ENCODE results near the gene RPGR.

Gene RPGR

DNA sequence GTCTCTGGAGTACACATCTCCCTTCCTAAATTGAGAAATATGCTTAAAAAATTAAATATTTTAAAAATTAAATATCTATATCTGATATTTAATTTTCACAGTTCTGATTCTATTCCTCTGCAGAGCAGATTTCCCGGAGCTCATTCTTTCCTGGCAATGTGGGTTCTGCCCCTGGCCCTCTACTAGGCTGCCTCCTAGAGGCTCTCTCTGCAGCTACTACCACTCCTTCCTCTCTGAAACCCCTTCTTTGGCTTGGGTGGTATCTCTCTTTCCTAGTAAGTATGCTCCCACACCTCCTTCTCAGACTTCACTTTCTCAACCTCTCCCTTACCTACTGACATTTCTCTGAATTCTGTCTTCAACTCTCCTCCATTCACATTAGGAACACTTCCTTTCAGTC, 45.3 kb downstream of the RPGR start:
- H3K27me3 ChIP-seq (ENCODE audit: insufficient read depth, low read length): no peaks in the 10 kb centered on the region

DNA sequence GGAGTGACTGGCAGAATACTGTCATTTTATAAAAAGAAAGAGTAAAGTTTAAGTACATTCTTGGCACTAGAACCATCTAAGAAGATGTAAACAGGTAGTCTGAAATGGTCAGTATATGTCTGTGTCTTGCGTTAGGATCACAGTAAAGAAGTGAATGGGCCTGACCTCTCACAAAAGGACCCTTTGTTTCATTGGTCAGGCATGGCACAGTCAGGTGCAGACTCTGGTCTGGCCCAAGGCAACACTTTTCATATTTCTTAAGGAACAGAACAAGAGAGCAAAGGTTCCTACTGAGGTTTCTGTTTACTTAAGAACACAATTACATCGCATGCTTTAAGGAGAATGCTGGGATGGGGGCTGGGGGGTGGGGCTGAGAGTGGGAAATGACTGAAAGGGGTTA, 48.1 kb downstream of the RPGR start:
- no peak overlapping the region for H3K27ac ChIP-seq (ENCODE audit: low read depth, low read length, poor library complexity, severe bottlenecking)
- H3K79me2 ChIP-seq (ENCODE audit: insufficient read depth, low read length): no peaks in the 10 kb centered on the region
- H3K27me3 ChIP-seq (ENCODE audit: insufficient read depth, low read length): no peaks in the 10 kb centered on the region
- no peaks in the 10 kb centered on the region for H3K9me2 ChIP-seq (ENCODE audit: low read depth, low read length)
- no peak overlapping the region for H3K4me2 ChIP-seq (ENCODE audit: low read length)
- H3K4me1 ChIP-seq (ENCODE audit: insufficient read depth, low read length, severe bottlenecking): no peaks in the 10 kb centered on the region
- no peak overlapping the region for H3K9ac ChIP-seq (ENCODE audit: low read length)
- H2AFZ ChIP-seq (ENCODE audit: low read length): no peak overlapping the region
- H3K4me3 ChIP-seq (ENCODE audit: low read depth, low read length, poor library complexity, severe bottlenecking): no peak overlapping the region
- H4K20me1 ChIP-seq (ENCODE audit: insufficient read depth, low read length): no peaks in the 10 kb centered on the region
- H3K9me3 ChIP-seq (ENCODE audit: low read length): no peaks in the 10 kb centered on the region
- H3K36me3 ChIP-seq (ENCODE audit: insufficient read depth, low read length): no peaks in the 10 kb centered on the region
- no peaks in the 10 kb centered on the region for H3F3A ChIP-seq (ENCODE audit: insufficient read depth, low read length)
- no peak for TF ChIP-seq EZH2 (IDR thresholded peaks at IDR 0.05; ENCODE audit: borderline replicate concordance, low read length)
- TF ChIP-seq, protein P1, sequence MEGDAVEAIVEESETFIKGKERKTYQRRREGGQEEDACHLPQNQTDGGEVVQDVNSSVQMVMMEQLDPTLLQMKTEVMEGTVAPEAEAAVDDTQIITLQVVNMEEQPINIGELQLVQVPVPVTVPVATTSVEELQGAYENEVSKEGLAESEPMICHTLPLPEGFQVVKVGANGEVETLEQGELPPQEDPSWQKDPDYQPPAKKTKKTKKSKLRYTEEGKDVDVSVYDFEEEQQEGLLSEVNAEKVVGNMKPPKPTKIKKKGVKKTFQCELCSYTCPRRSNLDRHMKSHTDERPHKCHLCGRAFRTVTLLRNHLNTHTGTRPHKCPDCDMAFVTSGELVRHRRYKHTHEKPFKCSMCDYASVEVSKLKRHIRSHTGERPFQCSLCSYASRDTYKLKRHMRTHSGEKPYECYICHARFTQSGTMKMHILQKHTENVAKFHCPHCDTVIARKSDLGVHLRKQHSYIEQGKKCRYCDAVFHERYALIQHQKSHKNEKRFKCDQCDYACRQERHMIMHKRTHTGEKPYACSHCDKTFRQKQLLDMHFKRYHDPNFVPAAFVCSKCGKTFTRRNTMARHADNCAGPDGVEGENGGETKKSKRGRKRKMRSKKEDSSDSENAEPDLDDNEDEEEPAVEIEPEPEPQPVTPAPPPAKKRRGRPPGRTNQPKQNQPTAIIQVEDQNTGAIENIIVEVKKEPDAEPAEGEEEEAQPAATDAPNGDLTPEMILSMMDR (IDR thresholded peaks at IDR 0.05; ENCODE audit: low read length): no peak

More for the DNA sequence above, 45.3 kb downstream of the RPGR start:
- no peaks in the 10 kb centered on the region for H3K9me2 ChIP-seq (ENCODE audit: low read depth, low read length)
- no peak overlapping the region for H2AFZ ChIP-seq (ENCODE audit: low read length)
- no peaks in the 10 kb centered on the region for H3K79me2 ChIP-seq (ENCODE audit: insufficient read depth, low read length)
- H3K9ac ChIP-seq (ENCODE audit: low read length): no peak overlapping the region
- no peaks in the 10 kb centered on the region for H4K20me1 ChIP-seq (ENCODE audit: insufficient read depth, low read length)
- H3K4me2 ChIP-seq (ENCODE audit: low read length): no peak overlapping the region
- no peaks in the 10 kb centered on the region for H3F3A ChIP-seq (ENCODE audit: insufficient read depth, low read length)
- H3K4me1 ChIP-seq (ENCODE audit: insufficient read depth, low read length, severe bottlenecking): no peaks in the 10 kb centered on the region
- H3K9me3 ChIP-seq (ENCODE audit: low read length): no peaks in the 10 kb centered on the region
- no peaks in the 10 kb centered on the region for H3K36me3 ChIP-seq (ENCODE audit: insufficient read depth, low read length)
- TF ChIP-seq EZH2 (IDR thresholded peaks at IDR 0.05; ENCODE audit: borderline replicate concordance, low read length): no peak
- TF ChIP-seq, protein P1 (IDR thresholded peaks at IDR 0.05; ENCODE audit: low read length): no peak
- H3K4me3 ChIP-seq (ENCODE audit: low read depth, low read length, poor library complexity, severe bottlenecking): no peak overlapping the region
- H3K27ac ChIP-seq (ENCODE audit: low read depth, low read length, poor library complexity, severe bottlenecking): no peak overlapping the region

DNA sequence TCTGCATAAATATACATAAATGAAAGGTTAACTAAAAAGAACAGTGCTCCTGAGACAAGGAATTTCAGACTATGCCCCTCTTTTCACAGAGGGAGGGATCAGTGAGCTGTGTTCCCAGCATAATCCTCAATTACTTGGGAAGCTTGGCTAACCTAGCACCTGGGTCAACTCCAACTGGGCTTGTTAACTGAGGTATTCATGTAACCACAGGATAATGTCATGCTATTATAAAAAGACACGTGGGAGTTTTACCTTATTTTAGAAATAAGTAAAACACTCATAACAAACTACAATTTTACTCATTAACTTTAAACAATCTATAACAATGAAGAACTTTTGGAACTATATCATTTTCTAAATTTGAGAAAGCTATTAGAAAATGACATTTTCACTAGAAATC, 48.6 kb downstream of the RPGR start:
- no peak overlapping the region for H3K4me2 ChIP-seq (ENCODE audit: low read length)
- no peaks in the 10 kb centered on the region for H4K20me1 ChIP-seq (ENCODE audit: insufficient read depth, low read length)
- H3K79me2 ChIP-seq (ENCODE audit: insufficient read depth, low read length): no peaks in the 10 kb centered on the region
- H2AFZ ChIP-seq (ENCODE audit: low read length): no peak overlapping the region
- no peaks in the 10 kb centered on the region for H3K9me3 ChIP-seq (ENCODE audit: low read length)
- H3K27me3 ChIP-seq (ENCODE audit: insufficient read depth, low read length): no peaks in the 10 kb centered on the region
- no peak overlapping the region for H3K4me3 ChIP-seq (ENCODE audit: low read depth, low read length, poor library complexity, severe bottlenecking)
- no peaks in the 10 kb centered on the region for H3K4me1 ChIP-seq (ENCODE audit: insufficient read depth, low read length, severe bottlenecking)
- no peaks in the 10 kb centered on the region for H3K36me3 ChIP-seq (ENCODE audit: insufficient read depth, low read length)
- TF ChIP-seq, protein P1 (IDR thresholded peaks at IDR 0.05; ENCODE audit: low read length): no peak
- no peak for TF ChIP-seq EZH2 (IDR thresholded peaks at IDR 0.05; ENCODE audit: borderline replicate concordance, low read length)
- H3K9ac ChIP-seq (ENCODE audit: low read length): no peak overlapping the region
- no peak overlapping the region for H3K27ac ChIP-seq (ENCODE audit: low read depth, low read length, poor library complexity, severe bottlenecking)
- H3F3A ChIP-seq (ENCODE audit: insufficient read depth, low read length): no peaks in the 10 kb centered on the region
- H3K9me2 ChIP-seq (ENCODE audit: low read depth, low read length): no peaks in the 10 kb centered on the region

Measured in OCI-LY1 (cell line).